Activated CD8-positive, alpha-beta T cell treated with anti-CD3 and anti-CD28 coated beads, Interleukin-2, amount 10 ng/mL, durations not matched to agents 7 days and 5 days (primary cell): ENCODE measurements around the gene SPINT1. TPM values are rescaled to one million over a fixed set of nuclear protein-coding genes. Genes with fewer than 3 reads are reported as not detected.
"Not testable (repeated sequence)": the region's sequence is repeated elsewhere in the genome, so short reads cannot be mapped to it uniquely, and the experiment has no call there.

Source experiments
- ATAC-seq: fragments of 150-1000 bp; cut with Tn5 transposase; one replicate; pipeline ENCODE4 v1.10.0; 2021; ENCODE audit warnings: moderate library complexity
- CTCF ChIA-PET: fragments of 350-600 bp; sonication (Branson Sonifier 250); formaldehyde crosslinking; loops from one replicate; lab custom pipeline; 2021; ENCODE audit warnings: antibody characterized with exemption; lab: Charles Lee
- POLR2A ChIA-PET: fragments of 350-600 bp; sonication (Branson Sonifier 250); formaldehyde crosslinking; loops from one replicate; lab custom pipeline; 2021; ENCODE audit warnings: antibody characterized with exemption; lab: Charles Lee
- DNase-seq: peaks from one replicate; pipeline ENCODE4 v3.0.0-alpha.2; 2020
- H3K27ac Mint-ChIP-seq: one replicate; pipeline ENCODE4 v1.8.0; 2021; ENCODE audit warnings: mild to moderate bottlenecking, mixed read lengths
- H3K27me3 Mint-ChIP-seq: one replicate; pipeline ENCODE4 v1.8.0; 2021; ENCODE audit warnings: low read depth, mixed read lengths
- H3K36me3 Mint-ChIP-seq: one replicate; pipeline ENCODE4 v1.8.0; 2021; ENCODE audit warnings: low read depth, mixed read lengths
- H3K4me1 Mint-ChIP-seq: one replicate; pipeline ENCODE4 v1.8.0; 2021; ENCODE audit warnings: low read depth, mixed read lengths
- H3K4me3 Mint-ChIP-seq: one replicate; pipeline ENCODE4 v1.8.0; 2021; ENCODE audit warnings: mild to moderate bottlenecking, mixed read lengths
- H3K9me3 Mint-ChIP-seq: one replicate; pipeline ENCODE4 v1.8.0; 2022; ENCODE audit warnings: mixed read lengths; ENCODE audit not compliant: insufficient read depth
- total RNA-seq, 2 experiments: library from RNA; stranded (reverse); gene quantifications; one replicate each; pipeline ENCODE4 v1.2.3, GENCODE V29; 2021

Gene SPINT1
- total RNA-seq, 2 experiments from 2014 or later = 3.1 to 4.3 TPM

- H3K9me3 Mint-ChIP-seq, DNase-seq, CTCF ChIA-PET, H3K36me3 Mint-ChIP-seq, H3K27me3 Mint-ChIP-seq, H3K27ac Mint-ChIP-seq, H3K4me3 Mint-ChIP-seq, ATAC-seq: not testable (repeated sequence)
- H3K4me1 Mint-ChIP-seq = peaks cover 19% of the 10 kb centered on the region
- POLR2A ChIA-PET = interaction anchor here (0.6 kb wide), 1 partner anchor 20 kb away, joined by 3 read pairs; no protein-coding TSS in a partner anchor
Measured at GRCh38 chr15:40861147-40861546, 17.3 kb downstream of the SPINT1 start.

- Mint-ChIP-seq H3K27me3 (peaks cover 5% of the 10 kb centered on the region), H3K36me3 (no peaks in the 10 kb centered on the region), H3K27ac (no peak overlapping the region), H3K9me3 (no peaks in the 10 kb centered on the region), H3K4me3 (no peak overlapping the region), H3K4me1 (peaks cover 9% of the 10 kb centered on the region)
- POLR2A ChIA-PET = interaction anchor here (0.6 to 1.9 kb wide), 2 partner anchors 30 to 108 kb away, joined by 3 to 6 read pairs; partner anchors contain the start of gene VPS18
- CTCF ChIA-PET = interaction anchor here (0.6 kb wide), 1 partner anchor 9 kb away, joined by 4 read pairs; no protein-coding TSS in a partner anchor
- DNase-seq (no peak), ATAC-seq (no peak)
Measured at GRCh38 chr15:40863660-40864270, 19.9 kb downstream of the SPINT1 start.

DNA sequence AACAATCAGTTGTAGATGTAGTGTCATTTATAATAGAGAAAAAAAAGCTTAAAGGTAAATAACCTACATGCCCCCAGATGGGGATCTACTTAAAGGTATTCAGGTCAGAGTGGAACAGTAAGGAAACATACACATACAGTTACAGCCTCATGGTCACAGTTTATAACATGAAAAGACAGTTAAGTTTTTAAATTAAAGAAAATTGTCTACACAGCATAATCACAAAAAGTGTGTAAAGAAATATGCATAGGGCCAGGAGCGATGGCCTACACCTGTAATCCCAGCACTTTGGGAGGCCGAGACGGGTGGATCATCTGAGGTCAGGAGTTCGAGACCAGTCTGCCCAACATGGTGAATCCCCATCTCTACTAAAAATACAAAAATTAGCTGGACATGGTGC lies 23.4 kb downstream of the SPINT1 start:
- POLR2A ChIA-PET = no interaction called here
- CTCF ChIA-PET = no interaction called here
- no peak overlapping the region for H3K27ac Mint-ChIP-seq
- no peak for DNase-seq
- no peaks in the 10 kb centered on the region for H3K9me3 Mint-ChIP-seq
- no peak for ATAC-seq
- H3K36me3 Mint-ChIP-seq = no peaks in the 10 kb centered on the region
- H3K4me1 Mint-ChIP-seq = no peaks in the 10 kb centered on the region
- no peak overlapping the region for H3K4me3 Mint-ChIP-seq
- peaks cover 8% of the 10 kb centered on the region for H3K27me3 Mint-ChIP-seq

GRCh38 chr15:40869686-40870085 lies 25.8 kb downstream of the SPINT1 start:
- Mint-ChIP-seq H3K36me3 (no peaks in the 10 kb centered on the region), H3K9me3 (no peaks in the 10 kb centered on the region), H3K4me3 (no peak overlapping the region), H3K27ac (no peak overlapping the region), H3K4me1 (peaks cover 9% of the 10 kb centered on the region), H3K27me3 (peaks cover 25% of the 10 kb centered on the region)
- ChIA-PET POLR2A (interaction anchor here (1.1 kb wide), 1 partner anchor 13 kb away, joined by 3 read pairs; no protein-coding TSS in a partner anchor), CTCF (interaction anchor here (0.9 to 3.2 kb wide), 4 partner anchors 15 to 34 kb away, joined by 3 to 20 read pairs (median 6); partner anchors contain the start of gene VPS18)
- no peak for DNase-seq
- no peak for ATAC-seq

- POLR2A ChIA-PET = interaction anchor here (0.6 to 1.4 kb wide), 2 partner anchors 11 to 18 kb away, joined by 3 to 5 read pairs; no protein-coding TSS in a partner anchor
- CTCF ChIA-PET = interaction anchor here (0.9 to 3.2 kb wide), 4 partner anchors 14 to 36 kb away, joined by 3 to 20 read pairs (median 9); partner anchors contain the start of gene VPS18
- DNase-seq = no peak
- no peak for ATAC-seq
- peaks cover 26% of the 10 kb centered on the region for H3K27me3 Mint-ChIP-seq
- H3K9me3 Mint-ChIP-seq = no peaks in the 10 kb centered on the region
- H3K27ac Mint-ChIP-seq = no peak overlapping the region
- no peaks in the 10 kb centered on the region for H3K36me3 Mint-ChIP-seq
- no peak overlapping the region for H3K4me3 Mint-ChIP-seq
- peaks cover 9% of the 10 kb centered on the region for H3K4me1 Mint-ChIP-seq
Measured at GRCh38 chr15:40870716-40871115, 26.9 kb downstream of the SPINT1 start.

DNA sequence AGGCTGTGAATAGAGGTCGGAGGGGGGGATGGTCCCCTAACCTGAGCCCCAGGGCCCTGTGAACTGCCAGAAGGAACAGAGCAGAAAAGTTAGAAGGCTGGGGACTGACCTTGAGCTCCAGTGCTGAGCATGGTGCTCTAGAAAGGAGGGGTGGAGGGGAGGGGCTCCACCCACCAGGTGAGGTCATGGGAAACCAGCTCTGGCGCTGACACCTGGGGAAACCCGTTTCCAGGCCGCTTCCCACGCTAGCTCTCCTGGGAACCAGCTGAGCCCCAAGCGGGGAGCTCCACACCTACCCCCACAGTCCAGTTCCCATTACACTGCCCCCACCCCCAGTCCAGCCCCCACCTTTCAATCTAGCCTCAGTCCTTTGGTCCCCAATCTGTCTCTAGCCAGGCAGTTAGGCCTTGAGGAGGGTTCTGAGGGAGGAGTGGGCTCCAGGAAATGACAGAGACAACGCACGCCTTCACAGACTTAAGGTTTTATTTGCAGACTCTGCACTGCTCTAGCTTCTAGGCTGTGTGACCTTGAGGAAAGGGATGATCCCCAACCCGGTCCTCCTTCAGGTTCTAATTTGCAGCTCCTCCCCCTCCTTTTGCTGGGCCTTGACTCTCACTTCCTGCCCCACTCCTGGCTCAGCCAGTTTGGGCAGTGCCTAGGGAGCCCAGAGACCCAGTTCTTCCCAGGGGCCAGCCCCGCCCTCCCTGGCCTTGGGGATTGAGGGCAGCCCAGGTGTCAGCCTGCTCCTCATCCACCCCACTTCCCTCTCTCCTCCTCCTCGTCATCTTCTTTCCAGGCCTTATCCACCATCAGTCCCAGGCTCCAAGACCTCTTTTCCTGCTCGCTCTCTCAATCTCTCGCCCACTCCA lies 28.1 kb downstream of the SPINT1 start:
- ATAC-seq (no peak), DNase-seq (no peak)
- no peaks in the 10 kb centered on the region for H3K36me3 Mint-ChIP-seq
- ChIA-PET POLR2A (interaction anchor here (0.5 to 1.4 kb wide), 3 partner anchors 12 to 430 kb away, joined by 3 to 5 read pairs (median 4); partner anchors contain the start of gene VPS18), CTCF (interaction anchor here (0.6 to 3.2 kb wide), 7 partner anchors 9 to 39 kb away, joined by 3 to 20 read pairs (median 4); partner anchors contain the start of gene VPS18)
- H3K27ac Mint-ChIP-seq = no peak overlapping the region
- H3K4me1 Mint-ChIP-seq = peaks cover 9% of the 10 kb centered on the region
- peaks cover 29% of the 10 kb centered on the region for H3K27me3 Mint-ChIP-seq
- H3K4me3 Mint-ChIP-seq = no peak overlapping the region
- no peaks in the 10 kb centered on the region for H3K9me3 Mint-ChIP-seq

DNA sequence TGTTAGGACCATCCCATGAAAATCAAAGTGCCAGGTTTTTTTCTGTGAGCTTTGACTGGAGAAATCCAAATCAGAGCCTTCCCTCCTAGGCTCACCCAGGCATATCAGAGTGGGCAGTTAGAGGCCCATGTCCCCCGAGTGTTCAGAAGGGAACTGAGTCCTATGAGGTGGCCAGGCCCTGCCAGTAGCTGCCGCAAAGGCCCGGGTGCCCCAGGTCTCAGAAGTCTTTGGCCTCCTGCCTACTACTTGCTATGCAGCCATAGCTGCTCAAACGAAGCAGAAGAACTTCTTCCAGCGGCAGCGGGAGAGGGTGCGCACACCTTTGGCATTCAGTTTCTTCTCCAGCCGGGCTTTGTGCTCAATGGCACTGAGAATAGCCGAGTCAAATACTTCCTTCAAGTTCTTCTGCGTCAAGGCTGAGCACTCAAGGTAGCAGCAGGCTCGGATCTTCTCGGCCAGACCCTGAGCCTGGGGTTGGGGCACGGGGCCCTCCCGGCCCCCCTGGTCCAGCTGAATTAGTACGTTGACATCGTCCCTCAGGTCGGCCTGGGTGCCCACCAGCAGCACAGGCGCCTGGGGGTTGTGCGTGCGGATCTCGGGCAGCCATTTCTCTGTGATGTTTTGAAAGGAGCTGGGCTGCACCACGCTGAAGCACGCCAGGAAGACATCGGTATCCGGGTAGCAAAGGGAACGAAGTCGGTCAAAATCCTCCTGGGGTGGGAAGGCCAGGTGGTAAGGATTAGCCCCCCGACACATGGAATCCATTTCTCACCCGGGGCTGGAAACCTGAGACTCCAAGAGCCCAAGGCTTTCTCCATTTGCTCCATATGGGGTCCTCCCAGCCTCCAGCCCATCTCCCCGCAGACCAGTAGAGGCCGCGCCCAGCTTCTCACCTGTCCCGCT lies 29.2 kb downstream of the SPINT1 start:
- H3K27me3 Mint-ChIP-seq = peaks cover 29% of the 10 kb centered on the region
- no peak overlapping the region for H3K27ac Mint-ChIP-seq
- no peaks in the 10 kb centered on the region for H3K9me3 Mint-ChIP-seq
- no peak for DNase-seq
- peak overlapping the region; percentile 63 for H3K4me3 Mint-ChIP-seq
- ChIA-PET POLR2A (interaction anchor here (0.5 to 1.5 kb wide), 4 partner anchors 9 to 432 kb away, joined by 3 to 4 read pairs (median 4); no protein-coding TSS in a partner anchor), CTCF (interaction anchor here (0.6 to 2.5 kb wide), 4 partner anchors 12 to 104 kb away, joined by 3 to 15 read pairs (median 9); partner anchors contain the start of gene VPS18)
- H3K36me3 Mint-ChIP-seq = no peaks in the 10 kb centered on the region
- peaks cover 9% of the 10 kb centered on the region for H3K4me1 Mint-ChIP-seq
- ATAC-seq = no peak

DNA sequence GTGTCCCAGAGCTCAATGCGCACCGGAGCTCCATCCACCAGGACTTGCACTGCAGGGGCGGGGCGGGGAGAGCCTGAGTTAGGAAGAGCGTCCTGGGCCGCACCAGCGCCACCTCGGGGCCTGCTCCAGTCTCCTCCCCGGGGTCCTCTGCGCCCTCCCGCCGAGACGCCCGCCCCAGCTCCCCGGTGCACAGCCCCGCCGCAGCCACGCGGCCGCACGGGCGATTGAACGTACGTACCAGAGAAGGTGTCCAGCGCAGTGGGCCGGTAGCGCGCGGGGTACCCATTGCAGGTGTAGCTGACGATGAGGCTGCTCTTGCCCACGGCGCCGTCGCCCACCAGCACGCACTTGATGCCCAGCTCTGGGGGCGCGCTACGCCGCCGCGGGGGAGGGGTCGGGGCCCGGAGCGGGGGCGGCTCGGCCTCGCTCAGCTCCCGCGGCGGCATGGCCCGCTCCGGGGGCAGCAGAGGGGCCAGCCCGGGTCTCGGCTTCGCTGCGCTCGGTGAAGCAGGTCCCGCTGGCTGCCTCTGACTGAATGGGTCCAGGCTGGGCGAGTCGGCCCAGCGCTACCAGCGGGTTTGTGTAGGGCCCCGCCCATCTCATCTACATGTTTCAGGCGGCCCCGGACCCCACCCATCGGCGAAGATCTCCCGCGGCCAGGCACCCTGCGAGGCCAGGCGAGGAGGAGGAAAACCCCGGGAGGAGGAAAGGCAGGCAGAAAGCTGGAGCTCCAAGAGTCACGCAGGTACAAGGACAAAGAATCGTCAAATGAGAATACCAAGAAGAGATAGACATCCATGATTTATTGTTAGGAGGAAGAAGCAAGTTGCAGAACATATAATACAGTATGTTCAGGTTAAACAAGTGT lies 30.1 kb downstream of the SPINT1 start, which contains the start of gene RHOV:
TSS of gene RHOV (minus strand) at position 541 of the 868 bp plus-strand sequence. CDS start at position 446, 95 bp downstream.
- H3K9me3 Mint-ChIP-seq = no peaks in the 10 kb centered on the region
- ChIA-PET POLR2A (interaction anchor here (1.2 to 1.5 kb wide), 2 partner anchors 8 to 11 kb away, joined by 4 read pairs; no protein-coding TSS in a partner anchor), CTCF (interaction anchor here (1.2 to 2.5 kb wide), 3 partner anchors 11 to 20 kb away, joined by 4 to 15 read pairs (median 14); partner anchors contain the start of gene VPS18)

GRCh38 chr15:40875991-40876730 lies 32.3 kb downstream of the SPINT1 start:
- H3K4me1 Mint-ChIP-seq = peaks cover 22% of the 10 kb centered on the region
- H3K9me3 Mint-ChIP-seq = no peaks in the 10 kb centered on the region
- ATAC-seq (no peak), DNase-seq (no peak)
- no peak overlapping the region for H3K27ac Mint-ChIP-seq
- no peaks in the 10 kb centered on the region for H3K36me3 Mint-ChIP-seq
- no peak overlapping the region for H3K4me3 Mint-ChIP-seq
- peaks cover 24% of the 10 kb centered on the region for H3K27me3 Mint-ChIP-seq
- POLR2A ChIA-PET = no interaction called here
- CTCF ChIA-PET = interaction anchor here (1.0 kb wide), 2 partner anchors 16 to 355 kb away, joined by 3 read pairs; partner anchors contain the start of gene CHP1

More for the DNA sequence above, 30.1 kb downstream of the SPINT1 start, which contains the start of gene RHOV:
- Mint-ChIP-seq H3K27ac (no peak within 1 kb of the TSS), H3K27me3 (peaks cover 29% of the 10 kb centered on the region), H3K4me1 (peaks cover 13% of the 10 kb centered on the region), H3K4me3 (peak within 1 kb of the TSS; percentile 63), H3K36me3 (no peaks in the 10 kb centered on the region)
- DNase-seq = peak; percentile 53
- ATAC-seq = peak; percentile 91
